Measurements from ENCODE around the gene PRRX2. TPM values are rescaled to one million over a fixed set of nuclear protein-coding genes. Genes with fewer than 3 reads are reported as not detected.
"Not testable (repeated sequence)": the region's sequence is repeated elsewhere in the genome, so short reads cannot be mapped to it uniquely, and the experiment has no call there.

The PRRX2 gene
- total RNA-seq, 1 experiment from 2014 or later = not detected

- no peak for DNase-seq (ENCODE audit: low spot score)
Observed at GRCh38 chr9:129759319-129759718, 93.9 kb downstream of the PRRX2 start.

- no peak for DNase-seq (ENCODE audit: low spot score)
Observed at GRCh38 chr9:129759804-129760502, 94.5 kb downstream of the PRRX2 start.

- not testable (repeated sequence) for DNase-seq (ENCODE audit: low spot score)
Observed at GRCh38 chr9:129760784-129761183, 95.3 kb downstream of the PRRX2 start.

- peak; percentile 21 for DNase-seq (ENCODE audit: low spot score)
Observed at GRCh38 chr9:129761293-129761900, 96.0 kb downstream of the PRRX2 start.

- peak; percentile 75 for DNase-seq (ENCODE audit: low spot score)
Observed at GRCh38 chr9:129761901-129762369, 96.5 kb downstream of the PRRX2 start.

- peak; percentile 82 for DNase-seq (ENCODE audit: low spot score)
Observed at GRCh38 chr9:129762370-129762984, 97.0 kb downstream of the PRRX2 start.

- no peak for DNase-seq (ENCODE audit: low spot score)
Observed at GRCh38 chr9:129762985-129763926, 97.8 kb downstream of the PRRX2 start.

GRCh38 chr9:129765764-129766317, 100.4 kb downstream of the PRRX2 start:
- no peak for DNase-seq (ENCODE audit: low spot score)

GRCh38 chr9:129768486-129768885, 103.0 kb downstream of the PRRX2 start:
- no peak for DNase-seq (ENCODE audit: low spot score)

- DNase-seq (ENCODE audit: low spot score) = no peak
Observed at GRCh38 chr9:129769669-129770068, 104.2 kb downstream of the PRRX2 start.

- DNase-seq (ENCODE audit: low spot score) = no peak
Observed at GRCh38 chr9:129770741-129771140, 105.3 kb downstream of the PRRX2 start.

Other genes with a start within 250 kb of the PRRX2 start
- gene C9orf50, start 44.5 kb upstream of the PRRX2 start, total RNA-seq (2014; rRNA removed; shearing (Covaris generic)) = not detected in 2 replicates
- 26.9 and 43.8 TPM in 2 replicates for gene NTMT1, start 39.5 kb upstream of the PRRX2 start, total RNA-seq (2014; rRNA removed; shearing (Covaris generic))
- 13.9 and 14.4 TPM in 2 replicates for gene ASB6, start 23.5 kb upstream of the PRRX2 start, total RNA-seq (2014; rRNA removed; shearing (Covaris generic))
- 3.3 and 4.3 TPM in 2 replicates for gene PTGES, start 87.4 kb downstream of the PRRX2 start, total RNA-seq (2014; rRNA removed; shearing (Covaris generic))
- 47.9 and 80.4 TPM in 2 replicates for gene TOR1B, start 137.5 kb downstream of the PRRX2 start, total RNA-seq (2014; rRNA removed; shearing (Covaris generic))
- 47.8 and 53.2 TPM in 2 replicates for gene TOR1A, start 158.5 kb downstream of the PRRX2 start, total RNA-seq (2014; rRNA removed; shearing (Covaris generic))
- 71.9 and 75.3 TPM in 2 replicates for gene C9orf78, start 169.6 kb downstream of the PRRX2 start, total RNA-seq (2014; rRNA removed; shearing (Covaris generic))
- 4.5 and 7.0 TPM in 2 replicates for gene USP20, start 169.8 kb downstream of the PRRX2 start, total RNA-seq (2014; rRNA removed; shearing (Covaris generic))